Activated naive CD4-positive, alpha-beta T cell treated with anti-CD3 and anti-CD28 coated beads for 36 hours (primary cell): ENCODE results near the gene CERS6. TPM values are rescaled to one million over a fixed set of nuclear protein-coding genes. Genes with fewer than 3 reads are reported as not detected.
"Not testable (repeated sequence)": the region's sequence is repeated elsewhere in the genome, so short reads cannot be mapped to it uniquely, and the experiment has no call there.

Source experiments
- CTCF ChIA-PET: fragments of 350-600 bp; sonication (Branson Sonifier 250); formaldehyde crosslinking; loops from one replicate; lab custom pipeline; 2021; ENCODE audit warnings: antibody characterized with exemption; lab: Charles Lee
- DNase-seq: peaks from one replicate; pipeline ENCODE4 v3.0.0-alpha.2; 2020
- H3K27ac Mint-ChIP-seq: one replicate; pipeline ENCODE4 v1.8.0; 2021; ENCODE audit warnings: mild to moderate bottlenecking, mixed read lengths
- H3K27me3 Mint-ChIP-seq: one replicate; pipeline ENCODE4 v1.8.0; 2021; ENCODE audit warnings: low read depth, mixed read lengths
- H3K36me3 Mint-ChIP-seq: one replicate; pipeline ENCODE4 v1.8.0; 2021; ENCODE audit warnings: low read depth, mixed read lengths
- H3K4me1 Mint-ChIP-seq: one replicate; pipeline ENCODE4 v1.8.0; 2021; ENCODE audit warnings: low read depth, mixed read lengths
- H3K4me3 Mint-ChIP-seq: one replicate; pipeline ENCODE4 v1.8.0; 2021; ENCODE audit warnings: mild to moderate bottlenecking, moderate library complexity, mixed read lengths
- H3K9me3 Mint-ChIP-seq: one replicate; pipeline ENCODE4 v1.8.0; 2021; ENCODE audit warnings: mixed read lengths
- intact Hi-C: fragments of 100-400 bp; cut with micrococcal nuclease; formaldehyde crosslinking; loops from one replicate; pipeline ENCODE4 v1.15.1; 2023
- total RNA-seq, 2 experiments: library from RNA; stranded (reverse); gene quantifications; one replicate each; pipeline ENCODE4 v1.2.3, GENCODE V29; 2021

The CERS6 gene
- total RNA-seq, 2 experiments from 2014 or later = 9.7 to 10.0 TPM

DNA sequence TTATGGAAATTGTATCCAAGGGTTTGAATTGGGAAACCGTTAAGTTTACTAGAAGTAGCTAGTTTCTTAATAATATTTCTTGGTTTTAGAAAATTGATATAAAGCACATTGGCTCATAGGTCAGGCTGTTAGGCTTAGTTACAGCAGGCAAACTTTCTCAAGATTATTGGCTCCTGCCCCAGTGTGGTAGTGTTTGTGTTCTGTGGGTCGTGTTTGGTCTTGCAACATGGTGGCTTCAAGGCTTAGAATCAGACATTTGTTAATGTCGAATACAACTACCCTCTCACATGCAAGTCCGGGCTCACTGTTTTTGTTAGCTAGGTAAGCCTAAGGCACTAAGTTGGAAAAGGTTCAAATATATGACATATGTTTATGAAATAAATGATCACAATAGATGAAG lies 19.6 kb downstream of the CERS6 start:
- no peaks in the 10 kb centered on the region for H3K27me3 Mint-ChIP-seq
- intact Hi-C loops = no loop called here
- no peak overlapping the region for H3K4me3 Mint-ChIP-seq
- CTCF ChIA-PET = interaction anchor here (0.6 to 1.3 kb wide), 3 partner anchors 8 to 182 kb away, joined by 3 to 5 read pairs (median 3); no protein-coding TSS in a partner anchor
- DNase-seq = no peak
- no peak overlapping the region for H3K27ac Mint-ChIP-seq
- no peaks in the 10 kb centered on the region for H3K9me3 Mint-ChIP-seq
- peaks cover 7% of the 10 kb centered on the region for H3K36me3 Mint-ChIP-seq
- H3K4me1 Mint-ChIP-seq = peaks cover 56% of the 10 kb centered on the region

DNA sequence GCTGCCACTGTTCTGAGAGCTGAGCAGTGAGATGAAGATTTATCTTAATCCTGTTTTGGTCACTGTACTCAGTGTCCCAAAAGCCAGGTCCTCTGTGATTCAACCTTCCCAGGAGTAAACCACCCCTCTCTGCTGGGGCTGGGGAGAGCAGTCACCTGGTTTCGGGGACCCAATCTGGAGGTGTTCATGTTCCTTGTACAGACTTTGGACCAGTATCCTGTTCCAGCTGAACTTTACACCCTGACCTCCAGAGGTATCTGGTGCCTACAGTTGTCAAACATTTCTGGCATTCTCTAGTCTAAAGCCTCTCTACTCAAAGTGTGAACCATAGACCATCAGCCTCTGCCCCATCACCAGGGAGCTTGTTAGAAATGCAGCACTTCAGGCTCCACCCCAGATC lies 22.1 kb downstream of the CERS6 start:
- CTCF ChIA-PET = interaction anchor here (1.3 kb wide), 1 partner anchor 10 kb away, joined by 6 read pairs; no protein-coding TSS in a partner anchor
- no peak for DNase-seq
- H3K36me3 Mint-ChIP-seq = peaks cover 7% of the 10 kb centered on the region
- intact Hi-C loops = no loop called here
- H3K27me3 Mint-ChIP-seq = no peaks in the 10 kb centered on the region
- H3K4me3 Mint-ChIP-seq = no peak overlapping the region
- H3K4me1 Mint-ChIP-seq = peaks cover 58% of the 10 kb centered on the region
- no peak overlapping the region for H3K27ac Mint-ChIP-seq
- no peaks in the 10 kb centered on the region for H3K9me3 Mint-ChIP-seq

DNA sequence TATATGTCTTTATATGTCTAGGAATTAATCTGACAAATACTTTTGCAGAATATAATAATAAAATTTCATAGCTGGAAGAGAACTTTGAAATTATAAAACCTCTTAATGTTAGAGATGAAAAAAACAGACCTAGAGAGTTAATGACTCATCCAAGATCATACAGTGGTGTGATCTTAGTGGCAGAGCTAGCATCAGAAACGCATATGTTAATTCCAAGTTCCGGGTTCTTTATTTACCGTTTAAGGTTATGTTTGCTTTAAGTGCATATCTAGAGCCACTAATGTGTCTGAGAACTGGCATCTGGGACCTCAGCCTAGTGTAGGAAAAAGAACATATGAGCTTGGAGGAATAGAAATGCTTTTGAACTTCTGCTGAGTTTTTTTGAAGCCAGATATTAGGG lies 24.3 kb downstream of the CERS6 start:
- Mint-ChIP-seq H3K27me3 (no peaks in the 10 kb centered on the region), H3K4me3 (no peak overlapping the region), H3K27ac (no peak overlapping the region), H3K4me1 (peaks cover 61% of the 10 kb centered on the region), H3K9me3 (peaks cover 1% of the 10 kb centered on the region), H3K36me3 (peaks cover 2% of the 10 kb centered on the region)
- no peak for DNase-seq
- intact Hi-C loops = loop anchor here (1.0 kb wide), 1 partner anchor 10 kb away; no protein-coding TSS in a partner anchor
- CTCF ChIA-PET = no interaction called here

DNA sequence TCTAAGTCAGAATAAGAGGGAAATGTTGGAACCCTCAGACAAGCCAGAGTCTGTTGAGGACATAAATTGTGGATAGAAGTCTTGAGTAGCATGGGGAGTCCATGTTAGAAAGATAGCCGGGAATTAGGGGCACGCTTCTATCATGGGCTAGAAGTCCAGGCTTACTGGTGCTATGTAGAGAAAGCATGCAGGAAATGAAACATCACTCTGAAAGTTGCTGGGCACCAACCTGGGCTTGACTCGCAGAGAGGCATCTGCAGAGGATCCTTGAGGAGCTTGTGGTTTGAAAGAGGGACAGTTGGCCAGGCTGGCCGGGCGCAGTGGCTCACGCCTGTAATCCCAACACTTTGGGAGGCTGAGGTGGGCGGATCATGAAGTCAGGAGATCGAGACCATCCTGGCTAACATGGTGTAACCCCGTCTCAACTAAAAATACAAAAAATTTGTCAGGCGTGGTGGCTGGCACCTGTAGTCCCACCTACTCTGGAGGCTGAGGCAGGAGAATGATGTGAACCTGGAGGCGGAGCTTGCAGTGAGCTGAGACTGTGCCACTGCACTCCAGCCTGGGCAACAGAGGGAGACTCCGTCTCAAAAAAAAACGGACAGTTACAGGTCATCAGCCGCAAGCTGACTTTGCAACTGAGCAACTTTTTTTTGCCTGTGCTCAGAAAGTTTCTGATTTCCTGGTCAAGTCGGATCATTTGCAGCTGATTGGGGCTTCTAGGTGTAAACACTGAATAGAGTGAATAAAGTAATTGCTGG lies 24.9 kb downstream of the CERS6 start:
- Mint-ChIP-seq H3K4me3 (no peak overlapping the region), H3K27ac (no peak overlapping the region), H3K27me3 (no peaks in the 10 kb centered on the region), H3K36me3 (peaks cover 3% of the 10 kb centered on the region), H3K4me1 (peaks cover 58% of the 10 kb centered on the region), H3K9me3 (peaks cover 5% of the 10 kb centered on the region)
- DNase-seq = no peak
- intact Hi-C loops = loop anchor here (1.0 kb wide), 1 partner anchor 9 kb away; no protein-coding TSS in a partner anchor
- CTCF ChIA-PET = interaction anchor here (1.4 to 2.4 kb wide), 2 partner anchors 9 to 11 kb away, joined by 3 to 10 read pairs; no protein-coding TSS in a partner anchor

DNA sequence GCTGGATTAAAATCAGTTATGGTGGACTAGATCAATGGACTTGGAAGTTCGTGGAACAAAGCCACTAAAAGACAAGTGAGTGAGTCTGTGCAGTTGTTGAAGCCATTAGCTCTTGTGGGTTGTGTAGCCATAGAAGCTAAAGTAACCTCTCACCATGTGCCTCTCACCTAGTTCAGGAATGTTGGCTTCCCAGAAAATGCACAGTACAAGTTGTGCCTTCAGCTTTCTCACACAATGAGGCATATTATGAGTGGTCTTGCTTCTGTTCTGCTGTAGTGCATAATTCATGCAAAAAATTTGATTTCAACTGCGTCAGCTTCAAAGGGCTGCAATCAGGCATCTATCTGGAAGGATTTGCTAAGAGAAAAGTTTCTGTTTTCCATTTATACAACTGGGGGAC lies 26.2 kb downstream of the CERS6 start:
- Mint-ChIP-seq H3K4me3 (no peak overlapping the region), H3K4me1 (peaks cover 47% of the 10 kb centered on the region), H3K27me3 (no peaks in the 10 kb centered on the region), H3K27ac (no peak overlapping the region), H3K36me3 (peaks cover 9% of the 10 kb centered on the region), H3K9me3 (peaks cover 8% of the 10 kb centered on the region)
- DNase-seq = no peak
- intact Hi-C loops = no loop called here
- CTCF ChIA-PET = interaction anchor here (0.9 to 2.4 kb wide), 5 partner anchors 8 to 342 kb away, joined by 3 to 10 read pairs (median 3); no protein-coding TSS in a partner anchor

DNA sequence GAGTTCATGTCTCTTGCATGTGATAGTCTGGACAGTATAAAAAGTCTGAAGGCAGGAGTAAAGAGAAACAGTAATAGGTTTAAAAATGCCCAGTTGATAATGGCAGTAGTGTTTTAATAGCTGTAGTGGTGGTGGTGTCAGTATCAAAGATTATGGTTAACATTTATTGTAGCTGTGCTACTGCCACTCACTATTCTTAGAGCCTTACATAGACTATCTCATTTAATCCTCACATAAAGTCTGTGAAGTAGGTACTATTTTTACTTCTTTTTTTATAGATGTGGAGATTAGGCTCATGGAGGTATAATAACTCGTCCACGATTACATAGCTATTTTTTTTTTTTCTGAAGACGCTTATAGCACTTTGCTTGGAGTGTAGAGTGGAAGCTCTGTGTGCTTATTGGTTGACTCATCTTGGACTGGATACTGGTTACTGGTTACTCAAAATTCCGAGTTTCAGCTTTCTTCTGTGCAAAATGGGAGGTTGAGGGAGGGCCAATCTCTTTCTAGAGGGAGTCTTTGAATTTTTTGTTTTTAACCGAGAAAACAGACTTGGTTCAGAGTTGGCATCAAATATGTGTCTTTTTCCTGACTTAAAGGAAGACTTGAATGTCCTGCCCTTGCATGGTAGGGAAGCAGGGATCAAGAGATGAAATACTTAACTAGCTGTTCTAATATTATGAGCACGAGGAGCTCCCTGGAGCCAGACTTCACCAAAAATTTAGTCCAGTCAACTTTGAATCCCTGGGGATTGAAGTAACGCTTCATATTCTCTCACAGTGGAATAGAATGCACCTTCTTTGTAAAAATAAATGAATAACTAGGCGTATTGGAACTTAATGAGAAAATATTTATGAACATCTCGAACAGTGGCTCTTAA lies 27.1 kb downstream of the CERS6 start:
- no peak overlapping the region for H3K27ac Mint-ChIP-seq

DNA sequence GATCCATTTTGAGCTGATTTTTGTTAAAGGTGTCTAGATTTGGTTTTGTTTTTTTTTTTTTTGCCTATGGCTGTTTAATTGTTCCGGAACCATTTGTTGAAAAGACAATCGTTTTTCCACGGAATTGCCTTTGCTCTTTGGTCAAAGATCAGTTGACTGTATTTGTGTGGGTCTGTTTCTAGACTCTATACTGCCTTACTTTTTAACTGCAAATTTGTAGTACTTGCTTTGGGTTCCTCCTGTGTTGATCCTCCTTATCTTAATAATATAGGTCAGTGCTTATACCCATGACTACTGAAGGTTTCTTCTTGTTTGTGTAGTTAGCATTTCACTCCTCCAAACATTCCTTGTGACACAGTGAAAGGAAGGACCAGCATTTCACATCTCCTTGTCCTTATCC lies 30.4 kb downstream of the CERS6 start:
- peaks cover 11% of the 10 kb centered on the region for H3K9me3 Mint-ChIP-seq
- no peak overlapping the region for H3K27ac Mint-ChIP-seq
- no peak for DNase-seq
- intact Hi-C loops = no loop called here
- CTCF ChIA-PET = no interaction called here
- H3K4me3 Mint-ChIP-seq = no peak overlapping the region
- H3K4me1 Mint-ChIP-seq = peaks cover 42% of the 10 kb centered on the region
- H3K36me3 Mint-ChIP-seq = peaks cover 7% of the 10 kb centered on the region
- no peaks in the 10 kb centered on the region for H3K27me3 Mint-ChIP-seq

More for the DNA sequence above, 27.1 kb downstream of the CERS6 start:
- peaks cover 8% of the 10 kb centered on the region for H3K9me3 Mint-ChIP-seq
- no peaks in the 10 kb centered on the region for H3K27me3 Mint-ChIP-seq
- intact Hi-C loops = no loop called here
- peaks cover 7% of the 10 kb centered on the region for H3K36me3 Mint-ChIP-seq
- DNase-seq = no peak
- CTCF ChIA-PET = interaction anchor here (0.6 to 2.4 kb wide), 8 partner anchors 8 to 343 kb away, joined by 3 to 10 read pairs (median 4); no protein-coding TSS in a partner anchor
- no peak overlapping the region for H3K4me3 Mint-ChIP-seq
- peaks cover 39% of the 10 kb centered on the region for H3K4me1 Mint-ChIP-seq

DNA sequence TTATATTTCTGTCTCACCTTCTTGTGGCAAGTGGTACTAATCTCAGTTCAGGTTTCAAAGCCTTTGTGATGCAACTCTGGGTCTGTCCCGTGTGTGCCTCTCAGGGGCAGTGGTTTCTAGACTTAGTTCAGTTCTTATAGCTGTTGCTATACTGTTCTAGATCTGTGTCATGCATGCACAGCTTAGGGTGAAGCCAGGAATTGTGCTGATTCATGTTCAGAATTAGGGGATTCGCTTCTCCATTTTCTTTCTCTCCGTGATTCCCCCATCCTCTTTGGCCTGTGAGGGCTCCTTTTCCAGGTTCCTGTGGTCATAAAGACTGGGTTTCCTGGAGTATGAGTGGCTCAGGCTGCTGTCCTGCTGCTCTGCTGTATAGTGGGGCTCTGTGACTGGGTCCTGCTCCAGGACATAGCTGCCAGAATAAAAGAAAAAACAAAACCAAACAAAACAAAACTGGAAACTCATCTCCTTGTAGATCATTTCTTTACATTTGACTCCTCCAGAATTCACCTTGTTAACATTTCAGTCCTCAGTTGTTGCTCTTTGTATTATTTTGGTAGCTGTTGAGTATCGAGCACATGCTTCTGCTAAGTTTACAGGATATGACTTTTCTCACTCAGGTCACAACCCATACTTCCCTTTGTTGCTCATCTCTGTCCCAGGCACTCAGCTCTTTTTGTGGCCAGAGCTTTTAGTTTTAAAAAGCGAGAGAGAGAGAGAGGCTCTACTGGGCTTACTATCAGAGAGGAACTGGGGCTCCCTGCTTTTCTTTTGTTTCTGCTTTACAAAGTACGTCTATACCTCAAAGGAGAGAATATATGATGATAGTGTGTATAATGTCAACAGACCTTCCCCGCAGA lies 34.2 kb downstream of the CERS6 start:
- Mint-ChIP-seq H3K9me3 (peaks cover 13% of the 10 kb centered on the region), H3K27me3 (no peaks in the 10 kb centered on the region), H3K27ac (peak overlapping the region; percentile 90), H3K36me3 (peaks cover 11% of the 10 kb centered on the region), H3K4me3 (peak overlapping the region; percentile 57), H3K4me1 (peaks cover 48% of the 10 kb centered on the region)
- CTCF ChIA-PET = interaction anchor here (0.6 to 1.5 kb wide), 9 partner anchors 8 to 216 kb away, joined by 3 to 5 read pairs (median 3); no protein-coding TSS in a partner anchor
- intact Hi-C loops = loop anchor here (1.0 to 5.0 kb wide), 16 partner anchors 10 to 628 kb away; no protein-coding TSS in a partner anchor
- peak; percentile 82 for DNase-seq

DNA sequence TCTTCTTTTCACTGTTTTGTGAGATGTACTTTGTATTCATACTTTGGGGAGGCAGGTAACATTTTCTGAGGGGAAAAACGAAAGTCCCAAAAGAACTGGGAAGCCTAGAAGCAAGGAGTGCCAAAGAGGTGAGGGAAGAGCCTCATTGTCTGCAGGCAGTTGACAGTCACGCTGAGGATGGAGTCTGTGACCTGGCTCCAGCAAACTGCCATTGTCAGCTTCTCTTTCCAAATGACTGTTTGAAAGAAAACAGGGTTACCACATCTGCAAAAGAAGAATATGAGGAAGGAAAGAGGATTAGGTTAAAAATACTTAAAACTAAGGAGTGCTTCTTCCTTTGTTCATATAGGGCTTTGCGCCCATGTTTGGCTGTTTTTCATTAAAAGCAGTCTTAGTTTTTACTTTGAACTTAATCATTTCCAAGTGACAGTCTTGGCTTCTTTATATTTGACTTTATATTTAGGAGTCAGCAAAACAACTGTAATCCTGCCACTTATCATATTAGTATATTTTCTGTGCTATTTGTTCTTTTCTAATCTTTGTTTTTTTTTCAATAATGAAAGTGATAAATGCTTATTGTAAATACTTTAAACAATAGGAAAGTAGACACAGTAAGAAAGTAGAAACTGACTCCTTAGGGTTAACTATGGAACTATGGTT lies 35.0 kb downstream of the CERS6 start:
- peak; percentile 36 for DNase-seq
- H3K36me3 Mint-ChIP-seq = peaks cover 12% of the 10 kb centered on the region
- peaks cover 7% of the 10 kb centered on the region for H3K9me3 Mint-ChIP-seq
- H3K4me3 Mint-ChIP-seq = peak overlapping the region; percentile 57
- H3K27me3 Mint-ChIP-seq = no peaks in the 10 kb centered on the region
- CTCF ChIA-PET = interaction anchor here (0.7 to 1.5 kb wide), 4 partner anchors 19 to 215 kb away, joined by 3 to 5 read pairs (median 3); no protein-coding TSS in a partner anchor
- peaks cover 56% of the 10 kb centered on the region for H3K4me1 Mint-ChIP-seq
- peak overlapping the region; percentile 90 for H3K27ac Mint-ChIP-seq
- intact Hi-C loops = loop anchor here (1.0 to 5.0 kb wide), 16 partner anchors 11 to 629 kb away; no protein-coding TSS in a partner anchor

DNA sequence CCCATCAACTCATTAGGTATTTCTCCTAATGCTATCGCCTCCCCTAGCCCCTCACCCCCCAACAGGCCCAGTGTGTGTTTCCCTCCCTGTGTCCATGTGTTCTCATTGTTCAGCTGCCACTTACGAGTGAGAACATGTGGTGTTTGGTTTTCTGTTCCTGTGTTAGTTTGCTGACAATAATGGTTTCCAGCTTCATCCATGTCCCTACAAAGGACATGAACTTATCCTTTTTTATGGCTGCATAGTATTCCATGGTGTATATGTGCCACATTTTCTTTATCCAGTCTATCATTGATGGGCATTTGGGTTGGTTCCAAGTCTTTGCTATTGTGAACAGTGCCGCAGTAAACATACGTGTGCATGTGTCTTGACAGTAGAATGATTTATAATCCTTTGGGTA lies 35.7 kb downstream of the CERS6 start:
- not testable (repeated sequence) for H3K36me3 Mint-ChIP-seq, DNase-seq, H3K9me3 Mint-ChIP-seq, H3K27ac Mint-ChIP-seq, H3K27me3 Mint-ChIP-seq, H3K4me3 Mint-ChIP-seq
- intact Hi-C loops = loop anchor here (2.0 to 5.0 kb wide), 5 partner anchors 145 to 629 kb away; no protein-coding TSS in a partner anchor
- CTCF ChIA-PET = interaction anchor here (1.5 kb wide), 1 partner anchor 90 kb away, joined by 3 read pairs; no protein-coding TSS in a partner anchor
- H3K4me1 Mint-ChIP-seq = peaks cover 58% of the 10 kb centered on the region

DNA sequence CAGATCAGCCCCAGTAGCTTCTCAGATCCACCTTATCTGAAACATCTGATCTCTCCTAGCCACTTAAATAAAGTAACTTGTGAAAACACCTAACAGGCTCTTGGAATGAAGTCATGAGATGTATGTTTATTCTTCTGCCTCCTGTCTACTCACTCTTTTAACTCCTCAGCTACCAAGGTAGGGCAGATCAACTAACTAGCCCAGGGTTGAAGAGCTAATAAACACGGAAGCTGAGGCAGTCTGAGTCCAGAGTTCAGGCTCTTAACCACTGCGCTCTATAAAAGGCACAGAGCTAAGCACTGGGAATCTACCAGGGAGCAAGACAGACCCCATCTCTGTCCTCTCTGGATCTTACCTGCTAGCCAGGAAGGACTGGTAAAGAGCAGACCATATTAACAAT lies 37.1 kb downstream of the CERS6 start:
- H3K9me3 Mint-ChIP-seq, H3K27ac Mint-ChIP-seq, H3K4me3 Mint-ChIP-seq, H3K36me3 Mint-ChIP-seq, DNase-seq, H3K27me3 Mint-ChIP-seq, CTCF ChIA-PET: not testable (repeated sequence)
- H3K4me1 Mint-ChIP-seq = peaks cover 72% of the 10 kb centered on the region
- intact Hi-C loops = loop anchor here (5.0 kb wide), 3 partner anchors 154 to 631 kb away; no protein-coding TSS in a partner anchor
